ENCODE data around the gene MACO1.

Gene MACO1

DNA sequence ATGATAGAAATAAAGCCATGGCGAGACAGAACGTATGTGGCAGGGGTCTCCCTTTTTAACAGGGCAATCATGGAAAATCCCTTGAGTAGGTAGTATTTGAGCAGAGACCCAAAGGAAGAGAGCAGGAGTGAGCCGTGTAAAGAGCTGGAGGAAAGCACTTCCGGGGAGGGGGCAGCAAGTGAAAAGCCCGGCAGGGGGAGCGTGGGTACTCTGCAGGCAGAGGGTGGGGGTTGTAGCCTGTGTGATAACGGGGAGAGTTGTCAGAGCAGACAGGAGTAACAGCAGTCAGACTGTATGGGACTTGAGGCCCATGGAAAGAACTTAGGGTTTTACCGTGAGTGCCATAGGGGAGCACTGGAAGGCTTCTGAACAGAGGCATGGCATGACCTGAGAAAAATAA is 61.6 kb downstream of the MACO1 start:
- DNase-seq (ENCODE audit: low spot score), result no peak
- TF ChIP-seq, protein P1, sequence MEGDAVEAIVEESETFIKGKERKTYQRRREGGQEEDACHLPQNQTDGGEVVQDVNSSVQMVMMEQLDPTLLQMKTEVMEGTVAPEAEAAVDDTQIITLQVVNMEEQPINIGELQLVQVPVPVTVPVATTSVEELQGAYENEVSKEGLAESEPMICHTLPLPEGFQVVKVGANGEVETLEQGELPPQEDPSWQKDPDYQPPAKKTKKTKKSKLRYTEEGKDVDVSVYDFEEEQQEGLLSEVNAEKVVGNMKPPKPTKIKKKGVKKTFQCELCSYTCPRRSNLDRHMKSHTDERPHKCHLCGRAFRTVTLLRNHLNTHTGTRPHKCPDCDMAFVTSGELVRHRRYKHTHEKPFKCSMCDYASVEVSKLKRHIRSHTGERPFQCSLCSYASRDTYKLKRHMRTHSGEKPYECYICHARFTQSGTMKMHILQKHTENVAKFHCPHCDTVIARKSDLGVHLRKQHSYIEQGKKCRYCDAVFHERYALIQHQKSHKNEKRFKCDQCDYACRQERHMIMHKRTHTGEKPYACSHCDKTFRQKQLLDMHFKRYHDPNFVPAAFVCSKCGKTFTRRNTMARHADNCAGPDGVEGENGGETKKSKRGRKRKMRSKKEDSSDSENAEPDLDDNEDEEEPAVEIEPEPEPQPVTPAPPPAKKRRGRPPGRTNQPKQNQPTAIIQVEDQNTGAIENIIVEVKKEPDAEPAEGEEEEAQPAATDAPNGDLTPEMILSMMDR (IDR thresholded peaks at IDR 0.05; ENCODE audit: extremely low read depth, missing control alignments), result no peak

DNA sequence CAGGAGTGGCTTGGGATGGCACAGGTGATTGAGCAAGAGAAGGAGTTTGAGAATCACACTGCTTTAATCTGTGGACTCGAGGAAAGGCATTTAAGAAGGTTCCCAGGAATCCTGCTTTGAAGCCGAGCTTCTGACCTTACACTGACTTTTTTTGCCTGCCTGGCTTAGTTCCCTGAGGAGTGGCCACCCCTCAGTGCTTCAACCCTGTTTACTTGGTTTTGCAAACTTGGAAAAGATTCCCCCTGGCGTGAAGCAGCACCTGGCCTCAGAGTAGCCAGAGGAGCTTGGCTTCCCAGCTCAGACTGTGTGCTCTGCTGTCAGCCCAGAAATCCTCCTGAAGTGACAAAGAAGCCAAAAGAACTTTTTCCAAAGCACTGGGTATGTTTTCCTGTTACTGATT is 64.3 kb downstream of the MACO1 start:
- TF ChIP-seq, protein P1 (IDR thresholded peaks at IDR 0.05; ENCODE audit: extremely low read depth, missing control alignments), result no peak
- DNase-seq (ENCODE audit: low spot score), result no peak

DNA sequence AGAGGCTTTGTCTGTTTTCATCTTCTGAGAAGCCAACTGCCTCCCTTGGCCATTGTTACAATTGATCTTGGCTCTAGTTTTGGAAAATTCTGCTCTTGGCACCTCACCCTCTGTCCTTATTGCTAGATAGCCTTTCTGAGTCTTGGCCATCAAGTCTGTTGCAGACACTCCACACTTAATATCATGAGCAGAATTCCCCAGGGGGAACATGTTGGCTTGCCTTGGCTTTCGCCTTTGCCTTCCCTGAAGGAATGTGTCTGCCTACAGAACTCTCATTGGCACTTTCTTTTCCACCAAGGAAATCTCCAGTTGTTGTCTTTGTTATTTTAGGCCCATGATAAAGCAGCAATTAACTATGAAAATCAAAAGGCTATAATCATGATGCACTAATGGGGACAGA is 70.0 kb downstream of the MACO1 start:
- TF ChIP-seq, protein P1 (IDR thresholded peaks at IDR 0.05; ENCODE audit: extremely low read depth, missing control alignments), result no peak
- DNase-seq (ENCODE audit: low spot score), result no peak

DNA sequence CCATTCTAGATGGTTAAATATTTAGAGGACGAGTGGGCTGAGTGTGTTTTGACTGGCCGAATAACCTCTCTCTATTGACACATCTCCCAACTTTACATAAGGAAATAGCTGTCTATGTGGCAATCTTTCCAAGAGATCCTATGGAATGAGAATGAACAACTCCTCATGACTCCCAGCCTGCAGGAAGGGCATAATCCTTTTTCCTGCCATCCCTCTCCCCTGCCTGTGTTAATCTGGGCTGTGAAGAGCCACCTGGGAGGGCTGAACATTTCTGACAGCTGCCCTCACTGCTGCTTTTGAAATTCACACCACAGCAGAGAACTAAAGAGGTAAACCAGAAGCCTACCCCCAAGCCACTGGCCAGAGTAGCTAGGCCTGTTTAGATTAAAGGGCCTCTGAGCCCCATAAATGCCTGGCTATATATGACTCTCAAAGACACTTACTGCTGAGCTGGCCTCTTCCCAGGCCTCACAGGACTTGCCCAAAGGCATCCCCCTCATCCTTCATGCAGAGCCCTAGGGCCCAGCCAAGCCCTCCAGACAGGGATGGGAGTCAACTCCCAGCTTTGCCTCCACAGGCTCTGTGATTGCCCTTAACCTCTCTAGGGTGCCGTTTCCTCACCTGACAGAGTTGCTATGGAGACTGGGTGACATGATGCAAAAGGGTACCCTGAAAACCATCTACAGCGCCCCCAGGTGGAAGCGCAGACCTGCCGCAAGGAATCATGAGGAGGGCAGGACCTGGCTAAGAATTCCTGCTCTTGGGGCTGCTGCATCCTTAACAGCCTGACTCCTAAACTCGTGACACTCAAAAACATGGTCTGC is 70.8 kb downstream of the MACO1 start:
- DNase-seq (ENCODE audit: low spot score), result no peak
- TF ChIP-seq, protein P1 (IDR thresholded peaks at IDR 0.05; ENCODE audit: extremely low read depth, missing control alignments), result peak; percentile 20

DNA sequence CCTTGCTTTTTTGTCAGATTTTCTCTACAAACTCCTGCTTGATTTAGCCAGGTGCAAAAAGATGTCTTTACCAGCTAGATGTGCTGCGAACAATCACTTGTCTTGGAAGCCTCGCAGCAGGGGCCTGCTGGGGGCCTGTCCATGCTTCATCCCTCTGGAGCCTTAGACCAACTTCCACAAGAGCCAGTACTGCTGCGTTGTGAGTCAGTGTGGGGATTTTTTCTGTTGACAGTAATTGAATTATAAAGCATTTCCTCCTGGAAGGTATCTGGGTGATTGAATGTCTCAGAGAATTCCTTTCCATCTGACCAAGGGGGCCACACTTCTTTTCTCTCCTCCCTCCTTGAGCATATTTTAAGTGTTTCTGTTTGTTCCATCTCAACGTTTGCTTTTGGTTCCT is 72.3 kb downstream of the MACO1 start:
- no peak for DNase-seq (ENCODE audit: low spot score)
- TF ChIP-seq, protein P1 (IDR thresholded peaks at IDR 0.05; ENCODE audit: extremely low read depth, missing control alignments), result no peak

DNA sequence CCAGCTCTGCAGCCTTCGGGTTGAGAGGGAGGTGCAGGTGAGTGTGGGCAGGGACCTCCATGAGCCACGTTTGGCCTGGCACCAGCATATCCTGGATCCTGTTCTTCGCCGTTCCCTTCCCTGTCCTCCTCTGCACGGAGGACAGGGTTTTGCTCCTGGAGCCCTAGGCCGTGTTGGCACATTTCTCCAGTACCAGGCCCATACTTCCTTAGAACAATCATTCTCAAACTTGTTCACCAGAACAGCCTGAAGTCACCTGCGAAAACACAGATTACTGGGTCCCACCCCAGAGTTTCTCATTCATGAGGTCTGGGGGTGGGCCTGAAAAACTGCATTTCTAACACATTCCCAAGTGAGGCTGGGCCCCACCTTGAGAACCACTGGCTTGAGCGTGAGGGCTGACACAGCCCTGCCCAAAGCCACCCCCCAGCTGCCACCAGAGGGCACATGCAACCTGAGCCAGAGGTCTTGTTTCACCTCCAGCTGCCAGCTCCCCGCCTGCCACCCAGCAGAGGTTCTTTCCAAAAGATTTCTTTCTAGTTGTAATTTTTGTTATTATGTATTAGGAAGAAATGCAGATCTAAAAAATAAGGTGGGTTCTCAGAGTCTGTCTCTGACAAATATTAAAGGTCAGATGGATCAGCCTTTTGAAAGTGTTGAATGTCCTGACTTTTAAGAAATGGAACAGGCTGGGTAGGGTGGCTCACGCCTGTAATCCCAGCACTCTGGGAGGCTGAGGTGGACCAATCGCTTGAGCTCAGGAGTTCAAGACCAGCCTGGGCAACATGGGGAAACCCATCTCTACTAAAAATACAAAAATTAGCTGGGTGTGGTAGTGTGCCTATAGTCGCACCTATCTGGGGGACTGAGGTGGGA is 73.1 kb downstream of the MACO1 start:
- TF ChIP-seq, protein P1 (IDR thresholded peaks at IDR 0.05; ENCODE audit: extremely low read depth, missing control alignments), result peak; percentile 56
- DNase-seq (ENCODE audit: low spot score), result peak; percentile 39
